ENCODE data around the gene FERMT1.

- TF ChIP-seq, protein P1, sequence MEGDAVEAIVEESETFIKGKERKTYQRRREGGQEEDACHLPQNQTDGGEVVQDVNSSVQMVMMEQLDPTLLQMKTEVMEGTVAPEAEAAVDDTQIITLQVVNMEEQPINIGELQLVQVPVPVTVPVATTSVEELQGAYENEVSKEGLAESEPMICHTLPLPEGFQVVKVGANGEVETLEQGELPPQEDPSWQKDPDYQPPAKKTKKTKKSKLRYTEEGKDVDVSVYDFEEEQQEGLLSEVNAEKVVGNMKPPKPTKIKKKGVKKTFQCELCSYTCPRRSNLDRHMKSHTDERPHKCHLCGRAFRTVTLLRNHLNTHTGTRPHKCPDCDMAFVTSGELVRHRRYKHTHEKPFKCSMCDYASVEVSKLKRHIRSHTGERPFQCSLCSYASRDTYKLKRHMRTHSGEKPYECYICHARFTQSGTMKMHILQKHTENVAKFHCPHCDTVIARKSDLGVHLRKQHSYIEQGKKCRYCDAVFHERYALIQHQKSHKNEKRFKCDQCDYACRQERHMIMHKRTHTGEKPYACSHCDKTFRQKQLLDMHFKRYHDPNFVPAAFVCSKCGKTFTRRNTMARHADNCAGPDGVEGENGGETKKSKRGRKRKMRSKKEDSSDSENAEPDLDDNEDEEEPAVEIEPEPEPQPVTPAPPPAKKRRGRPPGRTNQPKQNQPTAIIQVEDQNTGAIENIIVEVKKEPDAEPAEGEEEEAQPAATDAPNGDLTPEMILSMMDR (IDR thresholded peaks at IDR 0.05; ENCODE audit: insufficient read depth, low read depth, low read length) = no peak
- no peak for TF ChIP-seq EZH2 (IDR thresholded peaks at IDR 0.05; ENCODE audit: insufficient read depth, low read length)
Measured at GRCh38 chr20:6074784-6075183, 48.0 kb downstream of the FERMT1 start.

Data from astrocyte (in vitro differentiated cells and primary cell).